Astrocyte (in vitro differentiated cells and primary cell): ENCODE measurements around the gene AMFR.

ENCODE experiments used
- CTCF ChIP-seq: IDR thresholded peaks from 2 replicates; pipeline ENCODE4 v1.5.1; 2011; ENCODE audit warnings: low read depth, mild to moderate bottlenecking, inconsistent platforms, low read length, moderate library complexity; ENCODE audit not compliant: insufficient read depth
- EZH2 ChIP-seq: IDR thresholded peaks from 2 replicates; pipeline ENCODE4 v1.6.1; 2012; ENCODE audit warnings: mild to moderate bottlenecking, low read length, inconsistent platforms; ENCODE audit not compliant: insufficient read depth

- TF ChIP-seq CTCF (no peak), EZH2 (no peak)
Observed at GRCh38 chr16:56424791-56425438, 430 bp downstream of the AMFR start.
